ENCODE data around the gene AKAP6.

Gene AKAP6

DNA sequence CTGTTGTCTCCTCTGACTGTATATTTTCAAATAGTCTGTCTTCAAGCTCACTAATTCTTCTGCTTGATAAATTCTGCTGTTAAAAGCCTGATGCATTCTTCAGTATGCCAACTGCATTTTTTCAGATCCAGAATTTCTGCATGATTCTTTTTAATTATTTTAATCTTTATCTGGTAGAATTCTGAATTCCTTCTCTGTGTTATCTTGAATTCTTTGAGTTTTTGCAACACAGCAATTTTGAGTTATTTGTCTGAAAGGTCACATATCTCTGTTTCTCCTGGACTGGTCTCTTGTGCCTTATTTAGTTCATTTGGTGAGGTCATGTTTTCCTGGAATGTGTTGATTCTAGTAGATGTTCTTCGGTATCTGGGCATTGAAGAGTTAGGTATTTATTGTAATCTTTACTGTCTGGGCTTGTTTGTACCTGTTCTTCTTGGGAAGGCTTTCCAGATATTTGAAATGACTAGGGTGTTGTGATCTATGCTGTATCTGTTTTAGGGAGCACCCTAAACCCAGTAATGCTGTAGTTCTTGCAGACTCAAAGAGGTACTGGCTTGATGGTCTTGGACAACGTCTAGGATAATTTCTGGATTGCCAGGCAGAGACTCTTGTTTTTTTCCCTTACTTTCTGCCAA lies 415.8 kb downstream of the AKAP6 start:
- H3K27me3 ChIP-seq (ENCODE audit: low read depth, low read length): no peaks in the 10 kb centered on the region
- no peak overlapping the region for H3K4me3 ChIP-seq (ENCODE audit: low read depth in 1 of 2, low read length in 2 of 2)
- H3K9me3 ChIP-seq (ENCODE audit: control insufficient read depth in 1 of 2, low read length in 2 of 2): no peaks in the 10 kb centered on the region
- H3K4me1 ChIP-seq (ENCODE audit: control insufficient read depth in 1 of 2, insufficient read depth in 2 of 2, low read length in 2 of 2): no peaks in the 10 kb centered on the region
- H3K27ac ChIP-seq (ENCODE audit: low read length): no peak overlapping the region
- no peaks in the 10 kb centered on the region for H3K36me3 ChIP-seq (ENCODE audit: control insufficient read depth in 1 of 2, insufficient read depth in 2 of 2, low read length in 2 of 2)

DNA sequence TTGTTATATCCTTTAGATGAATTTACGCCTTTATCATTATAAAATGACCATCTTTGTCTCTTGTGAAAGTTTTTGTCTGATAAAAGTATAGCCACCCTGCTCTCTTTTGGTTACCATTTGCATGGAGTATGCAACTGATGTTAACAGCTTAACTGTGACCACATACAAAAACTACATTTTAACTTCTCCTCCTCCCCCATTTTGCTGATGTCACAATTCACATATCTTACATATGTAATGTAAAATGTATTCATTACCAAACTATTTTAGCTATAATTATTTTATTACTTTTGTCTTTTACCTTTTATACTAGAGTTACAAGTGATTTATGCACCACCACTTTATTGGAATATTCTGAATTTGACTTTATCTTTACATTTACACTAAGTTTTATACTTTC lies 425.1 kb downstream of the AKAP6 start:
- H3K27ac ChIP-seq (ENCODE audit: low read length): no peak overlapping the region
- no peaks in the 10 kb centered on the region for H3K4me1 ChIP-seq (ENCODE audit: control insufficient read depth in 1 of 2, insufficient read depth in 2 of 2, low read length in 2 of 2)
- no peak overlapping the region for H3K4me3 ChIP-seq (ENCODE audit: low read depth in 1 of 2, low read length in 2 of 2)
- peaks cover 0 to 7% of the 10 kb centered on the region in 2 donors for H3K9me3 ChIP-seq (ENCODE audit: control insufficient read depth in 1 of 2, low read length in 2 of 2)
- H3K27me3 ChIP-seq (ENCODE audit: low read depth, low read length): no peaks in the 10 kb centered on the region
- peaks cover 0 to 3% of the 10 kb centered on the region in 2 donors for H3K36me3 ChIP-seq (ENCODE audit: control insufficient read depth in 1 of 2, insufficient read depth in 2 of 2, low read length in 2 of 2)

DNA sequence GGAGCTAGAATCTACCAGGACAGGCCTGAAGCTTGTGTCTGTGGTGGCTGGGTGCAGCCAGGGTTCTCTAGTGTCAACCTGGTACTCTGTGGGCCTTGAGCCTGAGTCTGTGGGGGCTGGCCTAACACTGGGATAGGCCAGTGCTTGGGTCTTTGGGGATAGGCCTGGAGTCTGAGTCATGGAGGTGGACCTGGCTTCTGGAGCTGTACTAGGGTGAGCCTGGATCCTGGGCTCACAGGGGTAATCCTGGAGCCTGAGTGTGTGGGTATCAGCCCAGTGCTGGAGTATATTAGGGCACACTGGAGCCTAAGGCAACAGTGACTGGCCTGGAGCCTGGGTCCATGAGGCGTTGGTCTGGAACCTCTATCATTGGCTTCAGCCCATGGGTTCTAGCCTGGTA lies 427.1 kb downstream of the AKAP6 start:
- no peaks in the 10 kb centered on the region for H3K4me1 ChIP-seq (ENCODE audit: control insufficient read depth in 1 of 2, insufficient read depth in 2 of 2, low read length in 2 of 2)
- no peak overlapping the region for H3K27ac ChIP-seq (ENCODE audit: low read length)
- peaks cover 0 to 7% of the 10 kb centered on the region in 2 donors for H3K9me3 ChIP-seq (ENCODE audit: control insufficient read depth in 1 of 2, low read length in 2 of 2)
- no peak overlapping the region for H3K4me3 ChIP-seq (ENCODE audit: low read depth in 1 of 2, low read length in 2 of 2)
- peaks cover 0 to 3% of the 10 kb centered on the region in 2 donors for H3K36me3 ChIP-seq (ENCODE audit: control insufficient read depth in 1 of 2, insufficient read depth in 2 of 2, low read length in 2 of 2)
- H3K27me3 ChIP-seq (ENCODE audit: low read depth, low read length): no peaks in the 10 kb centered on the region

DNA sequence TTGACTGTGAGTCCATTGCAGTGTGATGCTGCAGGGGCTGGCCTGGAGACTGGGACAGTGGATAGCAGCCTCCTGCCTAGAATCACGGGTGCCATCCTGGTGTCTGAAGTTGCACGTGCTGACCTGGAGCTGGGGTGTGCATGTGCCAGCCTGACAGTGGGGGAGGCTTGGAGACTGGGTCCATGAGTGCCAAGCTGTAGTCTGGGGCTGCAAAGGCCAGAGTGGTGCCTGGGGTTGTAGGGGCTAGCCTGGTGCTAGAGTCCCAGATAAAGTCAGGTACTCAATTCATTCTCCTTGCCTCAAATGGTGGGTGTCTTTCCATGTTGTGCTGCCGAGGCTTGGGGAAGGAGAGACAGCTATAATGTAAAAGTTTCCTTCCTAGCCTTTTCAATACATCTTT lies 427.7 kb downstream of the AKAP6 start:
- Histone ChIP-seq H3K27me3 (ENCODE audit: low read depth, low read length) (no peaks in the 10 kb centered on the region), H3K36me3 (ENCODE audit: control insufficient read depth in 1 of 2, insufficient read depth in 2 of 2, low read length in 2 of 2) (peaks cover 0 to 3% of the 10 kb centered on the region in 2 donors), H3K27ac (ENCODE audit: low read length) (no peak overlapping the region), H3K4me1 (ENCODE audit: control insufficient read depth in 1 of 2, insufficient read depth in 2 of 2, low read length in 2 of 2) (no peaks in the 10 kb centered on the region), H3K4me3 (ENCODE audit: low read depth in 1 of 2, low read length in 2 of 2) (no peak overlapping the region), H3K9me3 (ENCODE audit: control insufficient read depth in 1 of 2, low read length in 2 of 2) (peaks cover 0 to 7% of the 10 kb centered on the region in 2 donors)

DNA sequence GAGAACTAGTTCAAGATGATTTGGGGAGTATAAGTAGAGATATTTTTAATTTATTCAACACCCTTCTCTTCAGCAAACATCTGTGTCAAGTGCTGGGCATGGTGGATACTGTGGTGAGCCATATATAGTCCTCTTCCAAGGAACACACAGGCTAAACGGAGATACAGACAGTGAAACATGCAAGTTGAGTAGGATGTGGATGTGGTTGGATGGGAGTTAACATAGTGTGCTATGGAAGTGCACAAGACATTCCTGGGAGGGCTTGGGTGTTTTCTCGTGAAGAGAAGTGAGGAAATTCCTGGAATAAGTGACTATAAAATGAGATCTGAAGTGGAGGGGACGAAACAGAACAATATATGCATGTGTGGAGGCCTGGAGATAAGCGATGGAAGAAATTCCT lies 428.5 kb downstream of the AKAP6 start:
- Histone ChIP-seq H3K9me3 (ENCODE audit: control insufficient read depth in 1 of 2, low read length in 2 of 2) (peaks cover 0 to 7% of the 10 kb centered on the region in 2 donors), H3K27me3 (ENCODE audit: low read depth, low read length) (no peaks in the 10 kb centered on the region), H3K36me3 (ENCODE audit: control insufficient read depth in 1 of 2, insufficient read depth in 2 of 2, low read length in 2 of 2) (peaks cover 0 to 3% of the 10 kb centered on the region in 2 donors), H3K4me1 (ENCODE audit: control insufficient read depth in 1 of 2, insufficient read depth in 2 of 2, low read length in 2 of 2) (no peaks in the 10 kb centered on the region), H3K27ac (ENCODE audit: low read length) (no peak overlapping the region), H3K4me3 (ENCODE audit: low read depth in 1 of 2, low read length in 2 of 2) (no peak overlapping the region)

DNA sequence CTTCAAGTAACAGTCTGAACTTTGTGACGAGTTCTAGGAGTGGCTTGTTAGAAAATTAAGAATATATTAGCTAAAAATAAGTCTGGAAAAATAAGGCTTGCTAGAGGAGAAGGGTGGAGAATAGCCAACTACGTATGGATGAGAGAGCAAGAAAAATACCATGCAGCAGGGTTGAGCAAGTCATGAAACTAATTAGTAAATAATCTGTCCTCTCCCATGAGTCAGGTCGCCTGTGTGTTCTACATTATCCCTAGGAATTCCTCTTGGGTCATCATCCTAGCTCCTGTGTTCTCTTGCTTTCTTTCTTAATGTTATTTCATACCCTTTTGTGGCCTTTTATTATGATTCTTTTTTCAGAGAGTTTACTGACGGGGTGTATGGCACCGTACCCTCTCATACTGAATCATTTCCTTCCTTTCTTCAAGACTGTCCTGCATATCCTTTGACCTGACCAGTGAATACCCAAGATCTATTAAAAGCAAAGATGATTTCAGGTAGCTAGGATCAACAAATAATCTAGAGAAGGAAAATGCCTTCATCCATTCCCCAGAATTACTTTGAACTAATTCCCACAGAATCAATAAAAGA lies 432.4 kb downstream of the AKAP6 start:
- H3K9me3 ChIP-seq (ENCODE audit: control insufficient read depth in 1 of 2, low read length in 2 of 2): no peaks in the 10 kb centered on the region
- H3K4me1 ChIP-seq (ENCODE audit: control insufficient read depth in 1 of 2, insufficient read depth in 2 of 2, low read length in 2 of 2): no peaks in the 10 kb centered on the region
- H3K4me3 ChIP-seq (ENCODE audit: low read depth in 1 of 2, low read length in 2 of 2): no peak overlapping the region
- no peaks in the 10 kb centered on the region for H3K36me3 ChIP-seq (ENCODE audit: control insufficient read depth in 1 of 2, insufficient read depth in 2 of 2, low read length in 2 of 2)
- no peaks in the 10 kb centered on the region for H3K27me3 ChIP-seq (ENCODE audit: low read depth, low read length)
- no peak overlapping the region for H3K27ac ChIP-seq (ENCODE audit: low read length)

DNA sequence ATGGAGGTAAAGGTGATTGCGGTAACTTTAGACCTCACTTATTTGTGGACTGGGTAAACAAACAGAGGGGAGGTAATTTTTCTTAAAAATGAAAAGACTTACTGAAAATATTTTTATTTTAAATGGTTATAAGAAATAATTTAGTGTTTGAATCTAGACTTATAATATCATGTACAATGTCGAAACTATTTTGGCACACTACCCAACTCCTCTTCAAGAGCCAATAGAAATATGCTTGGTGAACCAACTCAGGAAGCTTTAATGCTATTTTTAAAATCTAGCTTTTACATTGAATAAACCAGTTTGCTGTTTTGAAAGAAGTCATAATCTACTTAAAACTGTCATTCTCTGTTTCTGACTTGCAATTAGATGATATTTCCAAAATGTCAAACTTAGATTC lies 433.8 kb downstream of the AKAP6 start:
- no peak overlapping the region for H3K4me3 ChIP-seq (ENCODE audit: low read depth in 1 of 2, low read length in 2 of 2)
- H3K9me3 ChIP-seq (ENCODE audit: control insufficient read depth in 1 of 2, low read length in 2 of 2): no peaks in the 10 kb centered on the region
- H3K4me1 ChIP-seq (ENCODE audit: control insufficient read depth in 1 of 2, insufficient read depth in 2 of 2, low read length in 2 of 2): no peaks in the 10 kb centered on the region
- no peaks in the 10 kb centered on the region for H3K36me3 ChIP-seq (ENCODE audit: control insufficient read depth in 1 of 2, insufficient read depth in 2 of 2, low read length in 2 of 2)
- H3K27me3 ChIP-seq (ENCODE audit: low read depth, low read length): no peaks in the 10 kb centered on the region
- no peak overlapping the region for H3K27ac ChIP-seq (ENCODE audit: low read length)

DNA sequence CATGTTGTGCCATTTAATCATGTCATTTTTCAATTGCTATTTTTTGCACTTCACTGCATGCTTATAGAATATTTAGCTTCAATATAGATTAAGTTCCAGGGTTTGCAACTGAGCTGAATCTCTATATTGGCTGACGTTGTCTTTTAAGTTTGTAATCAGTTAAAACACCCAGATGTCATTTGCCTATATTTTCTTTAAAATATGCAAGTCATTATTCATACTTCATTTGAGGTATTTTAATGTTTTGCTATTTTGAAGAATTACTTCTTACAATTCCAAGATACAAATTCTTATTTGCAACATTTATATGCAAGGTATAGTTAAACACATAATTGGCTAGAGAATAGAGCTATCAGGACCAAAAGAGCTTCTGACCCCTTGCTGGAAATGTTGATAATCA lies 434.6 kb downstream of the AKAP6 start:
- Histone ChIP-seq H3K9me3 (ENCODE audit: control insufficient read depth in 1 of 2, low read length in 2 of 2) (no peaks in the 10 kb centered on the region), H3K27ac (ENCODE audit: low read length) (no peak overlapping the region), H3K4me1 (ENCODE audit: control insufficient read depth in 1 of 2, insufficient read depth in 2 of 2, low read length in 2 of 2) (no peaks in the 10 kb centered on the region), H3K4me3 (ENCODE audit: low read depth in 1 of 2, low read length in 2 of 2) (no peak overlapping the region), H3K36me3 (ENCODE audit: control insufficient read depth in 1 of 2, insufficient read depth in 2 of 2, low read length in 2 of 2) (no peaks in the 10 kb centered on the region), H3K27me3 (ENCODE audit: low read depth, low read length) (no peaks in the 10 kb centered on the region)

DNA sequence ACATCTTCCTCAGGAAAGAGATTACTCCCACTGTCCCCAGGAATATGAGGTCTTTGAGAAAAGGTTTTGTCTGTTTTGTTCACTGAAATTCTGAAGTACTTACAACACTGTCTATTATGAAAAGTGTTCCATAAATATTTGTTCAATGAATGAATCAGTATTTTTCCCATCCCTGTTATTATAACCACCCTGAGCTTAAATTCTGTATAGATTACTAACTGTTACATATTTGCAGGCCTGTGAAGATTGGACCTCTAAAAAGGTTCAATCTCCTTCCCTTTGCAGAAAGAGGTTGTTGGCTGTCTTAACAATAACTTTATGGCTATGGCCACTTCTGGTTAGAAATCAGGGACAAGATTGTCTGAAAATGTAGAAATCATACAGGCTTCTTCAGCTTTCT lies 435.0 kb downstream of the AKAP6 start:
- no peaks in the 10 kb centered on the region for H3K4me1 ChIP-seq (ENCODE audit: control insufficient read depth in 1 of 2, insufficient read depth in 2 of 2, low read length in 2 of 2)
- no peak overlapping the region for H3K4me3 ChIP-seq (ENCODE audit: low read depth in 1 of 2, low read length in 2 of 2)
- no peaks in the 10 kb centered on the region for H3K27me3 ChIP-seq (ENCODE audit: low read depth, low read length)
- H3K9me3 ChIP-seq (ENCODE audit: control insufficient read depth in 1 of 2, low read length in 2 of 2): no peaks in the 10 kb centered on the region
- H3K27ac ChIP-seq (ENCODE audit: low read length): no peak overlapping the region
- no peaks in the 10 kb centered on the region for H3K36me3 ChIP-seq (ENCODE audit: control insufficient read depth in 1 of 2, insufficient read depth in 2 of 2, low read length in 2 of 2)

DNA sequence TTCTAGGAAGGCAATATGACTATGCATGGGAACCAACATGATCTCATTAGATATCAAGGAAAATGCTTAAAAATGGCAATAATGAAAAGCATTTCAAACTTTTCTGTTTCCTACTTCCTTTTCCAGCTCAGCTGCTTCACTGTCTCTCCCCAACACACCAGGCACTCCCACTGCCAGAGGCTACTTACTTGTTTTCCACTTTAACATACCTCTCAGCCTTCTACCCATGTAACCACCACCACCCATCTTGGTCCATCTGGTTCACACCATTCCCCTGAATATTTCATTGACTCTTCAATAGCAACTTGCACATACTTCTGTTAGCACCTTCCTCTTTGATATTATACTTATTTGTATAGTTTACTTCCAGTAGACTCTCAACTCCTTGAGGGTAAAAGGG lies 441.3 kb downstream of the AKAP6 start:
- H3K27ac ChIP-seq (ENCODE audit: low read length): no peak overlapping the region
- no peaks in the 10 kb centered on the region for H3K27me3 ChIP-seq (ENCODE audit: low read depth, low read length)
- H3K9me3 ChIP-seq (ENCODE audit: control insufficient read depth in 1 of 2, low read length in 2 of 2): no peaks in the 10 kb centered on the region
- H3K4me1 ChIP-seq (ENCODE audit: control insufficient read depth in 1 of 2, insufficient read depth in 2 of 2, low read length in 2 of 2): no peaks in the 10 kb centered on the region
- H3K36me3 ChIP-seq (ENCODE audit: control insufficient read depth in 1 of 2, insufficient read depth in 2 of 2, low read length in 2 of 2): peaks cover 0 to 6% of the 10 kb centered on the region in 2 donors
- H3K4me3 ChIP-seq (ENCODE audit: low read depth in 1 of 2, low read length in 2 of 2): no peak overlapping the region

DNA sequence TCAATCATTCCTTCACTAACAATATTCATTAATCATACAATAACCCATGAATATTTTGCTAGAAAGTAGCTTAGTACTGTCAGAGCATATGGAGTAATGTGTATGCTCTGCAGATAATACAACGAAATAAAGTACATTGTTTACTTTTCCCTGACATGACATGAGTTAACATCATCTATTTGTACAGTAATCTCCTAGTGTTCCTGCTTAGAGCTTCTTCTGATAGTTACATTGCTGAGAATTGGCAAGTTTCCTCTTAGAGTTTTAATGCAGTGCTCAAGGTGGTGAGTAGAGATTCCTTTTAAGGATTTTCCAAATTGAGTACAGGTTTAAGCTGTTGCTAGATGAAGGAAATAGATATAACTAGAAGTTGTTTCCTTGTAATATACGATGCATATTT lies 445.1 kb downstream of the AKAP6 start:
- Histone ChIP-seq H3K27me3 (ENCODE audit: low read depth, low read length) (no peaks in the 10 kb centered on the region), H3K9me3 (ENCODE audit: control insufficient read depth in 1 of 2, low read length in 2 of 2) (no peaks in the 10 kb centered on the region), H3K4me3 (ENCODE audit: low read depth in 1 of 2, low read length in 2 of 2) (no peak overlapping the region), H3K4me1 (ENCODE audit: control insufficient read depth in 1 of 2, insufficient read depth in 2 of 2, low read length in 2 of 2) (no peaks in the 10 kb centered on the region), H3K27ac (ENCODE audit: low read length) (no peak overlapping the region), H3K36me3 (ENCODE audit: control insufficient read depth in 1 of 2, insufficient read depth in 2 of 2, low read length in 2 of 2) (peaks cover 0 to 6% of the 10 kb centered on the region in 2 donors)

DNA sequence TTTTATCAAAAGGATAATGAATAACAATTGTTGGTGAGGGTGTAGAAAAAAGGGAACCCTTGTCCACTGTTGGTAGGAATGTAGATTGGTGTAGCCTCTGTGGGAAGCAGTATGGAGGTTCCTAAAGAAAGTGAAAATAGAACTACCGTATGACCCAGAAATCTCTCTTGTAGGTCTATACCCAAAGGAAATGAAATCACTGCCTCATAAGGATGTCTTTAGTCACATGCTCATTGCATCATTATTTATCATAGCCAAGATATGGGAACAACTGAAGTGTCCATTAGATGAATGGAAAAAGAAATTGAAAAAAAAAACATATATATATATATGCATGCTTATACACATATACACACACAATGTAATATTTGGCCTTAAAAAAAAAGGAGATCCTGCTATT lies 450.7 kb downstream of the AKAP6 start:
- H3K9me3 ChIP-seq (ENCODE audit: control insufficient read depth in 1 of 2, low read length in 2 of 2): no peaks in the 10 kb centered on the region
- no peaks in the 10 kb centered on the region for H3K36me3 ChIP-seq (ENCODE audit: control insufficient read depth in 1 of 2, insufficient read depth in 2 of 2, low read length in 2 of 2)
- no peak overlapping the region for H3K27ac ChIP-seq (ENCODE audit: low read length)
- no peaks in the 10 kb centered on the region for H3K27me3 ChIP-seq (ENCODE audit: low read depth, low read length)
- H3K4me1 ChIP-seq (ENCODE audit: control insufficient read depth in 1 of 2, insufficient read depth in 2 of 2, low read length in 2 of 2): no peaks in the 10 kb centered on the region
- no peak overlapping the region for H3K4me3 ChIP-seq (ENCODE audit: low read depth in 1 of 2, low read length in 2 of 2)
